MCF 10A (cell line): ENCODE data around the gene RXFP1. TPM values are rescaled to one million over a fixed set of nuclear protein-coding genes. Genes with fewer than 3 reads are reported as not detected.

Source experiments
- Bru-seq: library from RNA; stranded (reverse); fragments of 400-500 nt; gene quantifications from one replicate; lab custom pipeline; 2021; lab: Mats Ljungman, UMichigan
- BruChase-seq, 2 experiments: library from RNA; stranded (reverse); fragments of 400-500 nt; gene quantifications; one replicate each; lab custom pipeline; 2021; lab: Mats Ljungman, UMichigan
- BruUV-seq: library from RNA; stranded (reverse); fragments of 400-500 nt; replicated peaks from 2 replicates; lab custom pipeline; 2021; lab: Mats Ljungman, UMichigan
- CTCF ChIA-PET: fragments of 300-600 bp; sonication (Branson Sonifier 250); formaldehyde crosslinking; extraction: SDS; loops from one replicate; lab custom pipeline; 2021; ENCODE audit warnings: antibody characterized with exemption, inconsistent platforms; lab: Yijun Ruan, JAX
- POLR2A ChIA-PET: fragments of 300-600, 350-650 bp; sonication (Branson Sonifier 250); formaldehyde crosslinking; extraction: SDS; loops from one replicate; lab custom pipeline; 2020; ENCODE audit warnings: antibody characterized with exemption, inconsistent platforms; lab: Yijun Ruan, JAX
- DNase-seq: peaks from one replicate; pipeline ENCODE4 v3.0.0-alpha.2; 2018; ENCODE audit not compliant: unreplicated experiment
- H3K27ac Mint-ChIP-seq: one replicate; pipeline ENCODE4 v1.8.0; 2022; ENCODE audit warnings: mild to moderate bottlenecking, low read depth, mixed read lengths; ENCODE audit not compliant: unreplicated experiment
- H3K27me3 Mint-ChIP-seq: one replicate; pipeline ENCODE4 v1.8.0; 2022; ENCODE audit warnings: mixed read lengths; ENCODE audit not compliant: insufficient read depth, unreplicated experiment
- H3K36me3 Mint-ChIP-seq: one replicate; pipeline ENCODE4 v1.8.0; 2022; ENCODE audit warnings: mild to moderate bottlenecking, moderate library complexity, mixed read lengths; ENCODE audit not compliant: insufficient read depth, unreplicated experiment
- H3K4me1 Mint-ChIP-seq: one replicate; pipeline ENCODE4 v1.8.0; 2022; ENCODE audit warnings: mixed read lengths; ENCODE audit not compliant: insufficient read depth, unreplicated experiment
- H3K4me3 Mint-ChIP-seq: one replicate; pipeline ENCODE4 v1.8.0; 2022; ENCODE audit warnings: mild to moderate bottlenecking, moderate library complexity, mixed read lengths; ENCODE audit not compliant: unreplicated experiment
- H3K9me3 Mint-ChIP-seq: one replicate; pipeline ENCODE4 v1.8.0; 2022; ENCODE audit warnings: mixed read lengths; ENCODE audit not compliant: unreplicated experiment
- intact Hi-C: fragments of 100-400 bp; cut with micrococcal nuclease; formaldehyde crosslinking; loops from 2 replicates; pipeline ENCODE4 v1.14.1; 2022
- long read RNA-seq: library from polyadenylated mRNA; stranded (forward); transcript quantifications from one replicate; pipeline ENCODE4 v2.0.0, GENCODE V29; 2022
- total RNA-seq: library from RNA; stranded (reverse); gene quantifications from 2 replicates; pipeline ENCODE4 v1.2.3, GENCODE V29; 2022
- TF ChIP-seq, protein P1 (sequence below): fragments of 200-600 bp; IDR thresholded peaks from one replicate; pipeline ENCODE4 v1.8.0; 2022; ENCODE audit warnings: antibody characterized with exemption, mild to moderate bottlenecking; ENCODE audit not compliant: unreplicated experiment

Gene RXFP1
- total RNA-seq: 3.9 and 4.7 TPM in 2 replicates
- Bru-seq, nascent RNA: percentile 67 among the genes with signal in this experiment
- BruChase-seq, experiment 1, labeled RNA remaining after a 6-hour chase: percentile 61 among the genes with signal in this experiment
- percentile 77 among the genes with signal in this experiment for BruChase-seq, experiment 2, labeled RNA remaining after a 2-hour chase
- long read RNA-seq, partial matches to known transcripts: 0 of 12 reads
- long read RNA-seq, other reads (novel, unspliced or antisense): 10 of 12 reads

DNA sequence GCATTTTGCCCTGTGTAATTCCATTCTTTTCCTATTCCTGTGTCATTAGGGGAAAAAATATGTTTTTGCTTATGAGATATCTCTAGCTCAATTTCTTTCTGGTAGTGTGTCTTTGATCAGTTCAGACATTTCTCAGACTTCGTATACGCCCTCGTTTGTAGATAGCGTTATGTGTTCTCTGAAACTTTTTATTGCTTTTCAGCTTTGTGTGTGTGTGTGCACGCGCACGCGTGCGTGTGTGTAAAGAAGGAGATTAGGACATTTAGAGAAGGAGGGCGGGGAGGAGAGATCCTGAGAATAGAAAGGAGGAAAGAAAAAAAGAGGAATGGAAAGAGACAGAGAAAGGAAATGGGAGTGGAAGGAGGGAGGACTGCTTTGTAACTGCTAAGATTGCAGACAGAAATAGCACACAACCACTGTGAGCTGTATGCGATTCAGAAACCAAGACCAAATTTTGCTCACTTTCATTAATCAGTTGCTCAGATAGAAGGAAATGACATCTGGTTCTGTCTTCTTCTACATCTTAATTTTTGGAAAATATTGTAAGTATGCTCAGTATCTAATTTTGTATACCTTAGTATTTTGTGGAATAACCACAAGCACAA is at the start of gene RXFP1:
TSS of gene RXFP1 (plus strand) at position 399 of the 605 bp plus-strand sequence. CDS start at position 494, 95 bp downstream.
- no TSS peak for BruUV-seq
- TF ChIP-seq, protein P1, sequence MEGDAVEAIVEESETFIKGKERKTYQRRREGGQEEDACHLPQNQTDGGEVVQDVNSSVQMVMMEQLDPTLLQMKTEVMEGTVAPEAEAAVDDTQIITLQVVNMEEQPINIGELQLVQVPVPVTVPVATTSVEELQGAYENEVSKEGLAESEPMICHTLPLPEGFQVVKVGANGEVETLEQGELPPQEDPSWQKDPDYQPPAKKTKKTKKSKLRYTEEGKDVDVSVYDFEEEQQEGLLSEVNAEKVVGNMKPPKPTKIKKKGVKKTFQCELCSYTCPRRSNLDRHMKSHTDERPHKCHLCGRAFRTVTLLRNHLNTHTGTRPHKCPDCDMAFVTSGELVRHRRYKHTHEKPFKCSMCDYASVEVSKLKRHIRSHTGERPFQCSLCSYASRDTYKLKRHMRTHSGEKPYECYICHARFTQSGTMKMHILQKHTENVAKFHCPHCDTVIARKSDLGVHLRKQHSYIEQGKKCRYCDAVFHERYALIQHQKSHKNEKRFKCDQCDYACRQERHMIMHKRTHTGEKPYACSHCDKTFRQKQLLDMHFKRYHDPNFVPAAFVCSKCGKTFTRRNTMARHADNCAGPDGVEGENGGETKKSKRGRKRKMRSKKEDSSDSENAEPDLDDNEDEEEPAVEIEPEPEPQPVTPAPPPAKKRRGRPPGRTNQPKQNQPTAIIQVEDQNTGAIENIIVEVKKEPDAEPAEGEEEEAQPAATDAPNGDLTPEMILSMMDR: no peak
- Mint-ChIP-seq H3K4me3 (no peak within 1 kb of the TSS), H3K36me3 (no peaks in the 10 kb centered on the region), H3K9me3 (no peaks in the 10 kb centered on the region), H3K27me3 (no peaks in the 10 kb centered on the region), H3K27ac (no peak within 1 kb of the TSS), H3K4me1 (peaks cover 10% of the 10 kb centered on the region)
- intact Hi-C loops: no loop called here
- ChIA-PET CTCF (no interaction called here), POLR2A (interaction anchor here (1.0 kb wide), 1 partner anchor 78 kb away, joined by 3 read pairs; no protein-coding TSS in a partner anchor)
- no peak for DNase-seq

DNA sequence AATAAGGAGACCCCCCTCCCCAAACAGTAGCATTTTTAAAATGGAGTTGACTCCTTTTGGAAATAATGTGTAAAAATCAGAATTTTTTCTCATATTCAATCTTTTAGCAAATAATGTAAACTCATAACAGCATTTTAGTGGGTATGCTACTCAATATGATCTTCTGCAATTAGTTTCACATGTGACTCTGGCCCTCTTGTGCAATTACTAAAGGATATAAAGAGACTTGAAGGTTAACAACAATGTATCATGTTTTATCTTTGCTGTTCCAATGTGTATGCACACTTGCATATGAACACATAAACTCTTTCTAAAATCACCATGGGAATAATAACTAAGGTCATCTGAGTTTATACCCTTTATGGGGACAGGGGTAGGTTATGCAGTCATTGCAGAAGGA is 39.9 kb upstream of the RXFP1 start:
- ChIA-PET POLR2A (no interaction called here), CTCF (no interaction called here)
- H3K36me3 Mint-ChIP-seq: peaks cover 4% of the 10 kb centered on the region
- H3K4me3 Mint-ChIP-seq: no peak overlapping the region
- H3K4me1 Mint-ChIP-seq: peaks cover 11% of the 10 kb centered on the region
- intact Hi-C loops: no loop called here
- H3K27ac Mint-ChIP-seq: no peak overlapping the region
- TF ChIP-seq, protein P1: no peak
- H3K27me3 Mint-ChIP-seq: no peaks in the 10 kb centered on the region
- H3K9me3 Mint-ChIP-seq: peaks cover 18% of the 10 kb centered on the region
- BruUV-seq: no TSS peak
- DNase-seq: no peak

DNA sequence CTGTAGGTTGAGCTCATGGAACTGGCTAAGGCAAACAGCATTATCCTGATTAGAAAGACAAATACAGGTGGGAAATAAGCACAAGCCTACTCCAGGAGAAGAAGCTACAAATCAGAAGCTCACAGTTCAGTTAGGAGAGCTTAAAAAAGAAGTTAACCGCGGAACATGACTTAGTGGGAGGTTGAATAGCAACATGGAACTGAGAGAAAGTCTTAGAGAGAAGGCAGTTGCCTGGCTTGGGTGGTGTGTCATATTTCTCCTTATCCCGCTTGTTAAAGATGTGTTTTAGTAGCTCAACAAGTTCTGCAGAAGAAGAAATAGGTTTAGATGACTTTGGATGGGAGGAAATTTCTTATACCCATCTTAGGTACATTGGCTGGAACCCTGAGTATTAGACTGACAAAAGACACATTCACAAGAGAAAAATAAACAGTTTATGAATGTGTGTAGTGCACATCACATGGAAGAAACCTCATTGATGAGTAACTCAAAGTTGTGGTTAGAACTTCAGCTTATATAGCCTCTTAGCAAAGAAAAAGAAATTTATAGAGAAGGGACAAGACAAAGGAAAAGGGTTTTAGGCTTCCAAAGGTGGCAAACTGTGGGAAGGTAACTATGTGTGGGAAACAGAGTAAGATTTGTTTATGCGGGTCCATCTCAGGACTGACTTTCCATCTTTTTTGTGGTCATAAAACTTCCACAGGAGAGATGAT is 37.4 kb upstream of the RXFP1 start:
- peaks cover 11% of the 10 kb centered on the region for H3K4me1 Mint-ChIP-seq
- H3K4me3 Mint-ChIP-seq: no peak overlapping the region
- H3K27ac Mint-ChIP-seq: peak overlapping the region; percentile 7
- TF ChIP-seq, protein P1: no peak
- H3K36me3 Mint-ChIP-seq: peaks cover 4% of the 10 kb centered on the region
- intact Hi-C loops: no loop called here
- no peak for DNase-seq
- peaks cover 34% of the 10 kb centered on the region for H3K9me3 Mint-ChIP-seq
- ChIA-PET CTCF (interaction anchor here (0.8 to 1.0 kb wide), 3 partner anchors 12 to 224 kb away, joined by 3 to 7 read pairs (median 5); no protein-coding TSS in a partner anchor), POLR2A (interaction anchor here (0.5 to 0.8 kb wide), 4 partner anchors 16 to 204 kb away, joined by 3 read pairs; no protein-coding TSS in a partner anchor)
- no TSS peak for BruUV-seq
- no peaks in the 10 kb centered on the region for H3K27me3 Mint-ChIP-seq

DNA sequence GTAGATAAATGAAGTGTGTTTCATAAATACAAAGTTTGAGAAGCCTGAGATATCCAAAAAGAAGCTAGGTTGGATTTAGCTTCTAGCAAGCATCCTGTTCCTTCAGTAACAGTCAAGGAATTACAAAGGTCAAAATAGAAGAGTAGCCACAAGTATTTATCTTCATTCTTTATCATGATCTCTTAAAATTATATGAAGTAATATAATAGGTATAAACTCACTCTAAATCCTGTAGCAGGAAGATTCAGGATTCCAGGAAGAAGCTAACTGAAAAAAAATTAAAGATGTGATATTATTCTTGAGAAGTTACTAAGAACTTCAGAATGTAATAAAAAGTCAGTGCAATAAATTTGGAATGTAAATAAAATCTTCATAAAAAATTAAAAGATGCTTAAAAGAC is 31.1 kb upstream of the RXFP1 start:
- ChIA-PET CTCF (interaction anchor here (0.6 kb wide), 1 partner anchor 13 kb away, joined by 3 read pairs; no protein-coding TSS in a partner anchor), POLR2A (no interaction called here)
- TF ChIP-seq, protein P1: no peak
- Mint-ChIP-seq H3K27ac (no peak overlapping the region), H3K36me3 (no peaks in the 10 kb centered on the region), H3K4me3 (no peak overlapping the region), H3K27me3 (no peaks in the 10 kb centered on the region), H3K4me1 (no peaks in the 10 kb centered on the region), H3K9me3 (peaks cover 34% of the 10 kb centered on the region)
- intact Hi-C loops: no loop called here
- no peak for DNase-seq
- BruUV-seq: no TSS peak
